Measurements from ENCODE around the gene NKAIN2.
"Not testable (repeated sequence)": the region's sequence is repeated elsewhere in the genome, so short reads cannot be mapped to it uniquely, and the experiment has no call there.

The NKAIN2 gene

DNA sequence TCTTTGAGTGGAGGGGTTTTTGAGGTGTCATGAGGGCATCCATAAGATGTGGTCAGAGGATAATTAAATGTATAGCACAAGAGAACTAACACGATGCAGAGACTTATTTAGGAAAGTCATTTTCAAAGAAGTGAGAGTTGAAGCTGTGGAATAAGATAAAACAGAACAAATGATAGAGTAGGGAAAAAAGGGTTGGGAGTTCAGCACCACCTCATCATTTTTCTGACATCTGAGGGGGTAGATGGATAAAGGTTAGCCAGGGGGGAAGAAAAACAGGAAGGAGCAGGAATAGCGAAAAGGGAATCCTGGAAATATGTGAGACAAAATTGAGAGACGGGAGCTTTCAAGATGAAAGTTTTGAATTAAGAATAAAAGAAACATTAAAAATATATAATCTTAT, 434.2 kb downstream of the NKAIN2 start:
- H3K4me3 ChIP-seq (ENCODE audit: low read depth, low read length): no peak overlapping the region
- in situ Hi-C loops (cut with HindIII; ENCODE audit: low sequenced_read_pairs): no loop called here
- TF ChIP-seq, protein P1, sequence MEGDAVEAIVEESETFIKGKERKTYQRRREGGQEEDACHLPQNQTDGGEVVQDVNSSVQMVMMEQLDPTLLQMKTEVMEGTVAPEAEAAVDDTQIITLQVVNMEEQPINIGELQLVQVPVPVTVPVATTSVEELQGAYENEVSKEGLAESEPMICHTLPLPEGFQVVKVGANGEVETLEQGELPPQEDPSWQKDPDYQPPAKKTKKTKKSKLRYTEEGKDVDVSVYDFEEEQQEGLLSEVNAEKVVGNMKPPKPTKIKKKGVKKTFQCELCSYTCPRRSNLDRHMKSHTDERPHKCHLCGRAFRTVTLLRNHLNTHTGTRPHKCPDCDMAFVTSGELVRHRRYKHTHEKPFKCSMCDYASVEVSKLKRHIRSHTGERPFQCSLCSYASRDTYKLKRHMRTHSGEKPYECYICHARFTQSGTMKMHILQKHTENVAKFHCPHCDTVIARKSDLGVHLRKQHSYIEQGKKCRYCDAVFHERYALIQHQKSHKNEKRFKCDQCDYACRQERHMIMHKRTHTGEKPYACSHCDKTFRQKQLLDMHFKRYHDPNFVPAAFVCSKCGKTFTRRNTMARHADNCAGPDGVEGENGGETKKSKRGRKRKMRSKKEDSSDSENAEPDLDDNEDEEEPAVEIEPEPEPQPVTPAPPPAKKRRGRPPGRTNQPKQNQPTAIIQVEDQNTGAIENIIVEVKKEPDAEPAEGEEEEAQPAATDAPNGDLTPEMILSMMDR (IDR thresholded peaks at IDR 0.05; ENCODE audit: low read depth, low read length): no peak
- no peak for DNase-seq (ENCODE audit: low read depth, low spot score)

DNA sequence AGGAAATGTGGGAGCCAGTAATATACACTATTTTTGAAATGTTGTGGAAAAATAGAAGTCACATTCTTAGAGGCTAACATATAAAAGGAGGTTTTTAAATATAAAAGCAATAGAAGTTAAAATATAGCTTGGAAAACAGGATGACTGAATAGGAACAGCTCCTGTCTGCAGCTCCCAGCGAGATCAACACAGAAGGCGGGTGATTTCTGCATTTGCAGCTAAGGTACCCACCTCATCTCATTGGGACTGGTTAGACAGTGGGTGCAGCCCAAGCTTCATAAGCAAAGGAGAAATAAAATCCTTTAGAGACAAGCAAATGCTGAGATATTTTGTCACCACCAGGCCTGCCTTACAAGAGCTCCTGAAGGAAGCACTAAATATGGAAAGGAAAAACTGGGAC, 434.7 kb downstream of the NKAIN2 start:
- in situ Hi-C loops (cut with HindIII; ENCODE audit: low sequenced_read_pairs); H3K4me3 ChIP-seq (ENCODE audit: low read depth, low read length); DNase-seq (ENCODE audit: low read depth, low spot score): not testable (repeated sequence)

DNA sequence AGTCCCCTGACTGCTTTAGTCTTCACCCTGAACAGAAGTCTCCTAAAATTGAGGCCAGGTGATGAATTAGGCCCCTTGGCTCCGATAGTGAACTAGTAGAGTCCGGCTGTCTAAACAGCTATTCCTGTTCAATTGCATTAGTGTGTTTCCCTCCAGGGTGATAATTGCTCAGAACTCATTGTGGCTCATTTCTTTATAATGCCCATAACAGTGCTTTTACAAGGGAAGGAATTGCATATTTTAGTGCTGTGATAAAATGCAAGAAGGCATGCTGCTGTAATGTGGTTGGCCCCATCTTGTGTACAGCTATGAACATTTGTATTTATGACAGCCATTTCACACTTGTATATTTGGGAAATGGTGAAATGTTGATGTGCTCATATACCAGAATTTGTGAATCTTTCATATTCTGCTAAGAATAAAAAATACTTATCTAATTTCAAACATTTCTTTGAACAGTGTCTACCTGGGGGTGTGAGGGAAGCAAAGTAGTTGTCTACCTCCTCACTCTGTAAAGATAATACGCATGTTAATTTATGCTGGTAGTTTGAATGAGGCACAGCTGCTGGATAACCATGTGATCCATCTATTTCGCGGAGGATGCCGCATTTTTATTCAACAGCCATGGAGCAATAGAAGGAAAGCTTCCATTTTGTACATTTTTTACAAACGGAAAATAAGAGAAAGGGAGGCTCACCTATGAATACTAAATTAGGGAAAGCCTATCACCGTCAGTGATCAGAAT, 451.4 kb downstream of the NKAIN2 start:
- no peak overlapping the region for H3K4me3 ChIP-seq (ENCODE audit: low read depth, low read length)
- in situ Hi-C loops (cut with HindIII; ENCODE audit: low sequenced_read_pairs): no loop called here
- TF ChIP-seq, protein P1 (IDR thresholded peaks at IDR 0.05; ENCODE audit: low read depth, low read length): no peak
- no peak for DNase-seq (ENCODE audit: low read depth, low spot score)

DNA sequence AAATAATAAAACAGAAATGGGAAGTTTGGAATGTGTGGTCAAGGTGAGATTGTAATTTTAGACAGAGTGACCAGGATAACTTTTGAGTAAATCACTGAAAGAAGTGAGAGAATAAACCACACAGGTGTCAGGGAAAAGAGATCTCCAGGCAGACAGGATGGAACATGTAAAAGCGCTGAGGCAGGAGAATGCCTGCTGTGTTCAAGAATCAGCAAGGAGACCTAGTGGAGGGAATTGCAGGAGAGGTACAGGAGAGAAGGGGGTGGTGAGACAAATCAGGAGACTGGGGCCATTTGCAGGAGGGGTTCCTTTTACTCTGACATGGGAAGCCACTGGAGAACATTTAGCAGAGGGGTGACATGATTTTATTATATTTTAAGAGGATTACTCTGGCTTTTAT, 456.7 kb downstream of the NKAIN2 start:
- TF ChIP-seq, protein P1 (IDR thresholded peaks at IDR 0.05; ENCODE audit: low read depth, low read length): no peak
- in situ Hi-C loops (cut with HindIII; ENCODE audit: low sequenced_read_pairs): no loop called here
- H3K4me3 ChIP-seq (ENCODE audit: low read depth, low read length): no peak overlapping the region
- no peak for DNase-seq (ENCODE audit: low read depth, low spot score)

DNA sequence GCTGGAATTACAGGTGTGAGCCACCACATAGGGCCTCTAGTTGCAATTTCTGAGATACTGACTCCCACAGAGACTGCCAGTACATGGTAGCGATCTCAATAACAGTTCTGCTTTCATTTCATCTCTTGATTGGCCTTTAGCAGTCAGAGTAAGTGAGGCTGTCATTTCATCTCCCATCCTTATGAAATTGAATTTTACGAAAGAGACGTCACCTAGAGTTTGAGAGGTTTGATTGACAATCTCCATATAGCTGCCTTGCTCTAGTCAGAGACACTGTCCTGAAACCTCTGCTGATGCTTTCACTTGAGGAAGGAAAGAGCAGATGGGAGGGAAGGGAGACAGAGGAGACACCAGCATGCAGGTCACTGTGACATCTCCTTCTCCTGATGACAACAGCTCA, 466.1 kb downstream of the NKAIN2 start:
- H3K4me3 ChIP-seq (ENCODE audit: low read depth, low read length): no peak overlapping the region
- in situ Hi-C loops (cut with HindIII; ENCODE audit: low sequenced_read_pairs): no loop called here
- TF ChIP-seq, protein P1 (IDR thresholded peaks at IDR 0.05; ENCODE audit: low read depth, low read length): no peak
- DNase-seq (ENCODE audit: low read depth, low spot score): no peak

DNA sequence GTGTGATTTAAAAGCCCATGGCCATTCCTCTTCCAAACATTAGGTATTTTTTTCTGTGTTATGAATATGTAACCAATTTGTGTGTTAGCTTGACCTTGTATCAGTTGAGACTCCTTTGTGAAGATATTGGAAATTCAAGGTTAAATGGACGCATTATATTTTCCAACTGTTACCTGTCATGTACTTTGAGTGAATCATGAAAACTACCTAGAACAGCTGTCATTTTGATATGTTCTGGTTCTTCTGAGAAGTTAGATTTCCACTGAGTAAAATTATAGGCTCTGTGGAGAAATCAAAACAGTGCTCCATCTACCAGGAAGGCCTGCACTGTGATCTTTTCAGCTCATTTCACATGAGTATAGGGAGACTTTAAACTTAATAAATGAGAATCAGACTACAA, 470.0 kb downstream of the NKAIN2 start:
- in situ Hi-C loops (cut with HindIII; ENCODE audit: low sequenced_read_pairs): no loop called here
- DNase-seq (ENCODE audit: low read depth, low spot score): no peak
- TF ChIP-seq, protein P1 (IDR thresholded peaks at IDR 0.05; ENCODE audit: low read depth, low read length): no peak
- H3K4me3 ChIP-seq (ENCODE audit: low read depth, low read length): no peak overlapping the region

DNA sequence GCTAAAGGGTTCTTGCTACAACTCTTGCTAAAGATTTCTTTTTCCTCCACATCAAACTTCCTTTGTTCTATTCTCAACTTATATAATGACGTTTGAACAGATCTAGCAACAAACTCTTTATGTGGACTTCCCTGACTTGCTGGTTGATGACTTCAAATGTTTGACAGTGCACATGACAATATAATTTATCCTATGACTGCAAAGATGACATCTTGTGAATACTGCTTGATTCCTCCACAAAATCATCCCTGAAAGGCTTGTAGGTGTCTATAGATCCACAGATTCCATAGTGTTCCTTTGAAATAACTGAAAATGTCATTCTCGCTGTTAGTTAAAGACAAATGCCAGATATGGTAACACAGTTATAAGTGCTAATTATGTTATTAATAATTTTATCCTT, 478.9 kb downstream of the NKAIN2 start:
- in situ Hi-C loops (cut with HindIII; ENCODE audit: low sequenced_read_pairs): no loop called here
- H3K4me3 ChIP-seq (ENCODE audit: low read depth, low read length): no peak overlapping the region
- TF ChIP-seq, protein P1 (IDR thresholded peaks at IDR 0.05; ENCODE audit: low read depth, low read length): no peak
- DNase-seq (ENCODE audit: low read depth, low spot score): no peak
